Cardiac muscle cell (in vitro differentiated cells and primary cell): ENCODE data around the gene SLC33A1. TPM values are rescaled to one million over a fixed set of nuclear protein-coding genes. Genes with fewer than 3 reads are reported as not detected.
"Not testable (repeated sequence)": the region's sequence is repeated elsewhere in the genome, so short reads cannot be mapped to it uniquely, and the experiment has no call there.

Source experiments
- DNase-seq, 2 donors: peaks; one replicate each; pipeline versions ENCODE4 v3.0.0 to v3.0.0-alpha.2; 2010 to 2017; ENCODE audit warnings: low read depth in 1 of 2, low spot score in 1 of 2
- H3K27ac ChIP-seq: fragments of 200-600 bp; sonication (generic); 2 replicates; pipeline ENCODE4 v1.5.1; 2016
- H3K27me3 ChIP-seq: fragments of 200-600 bp; sonication (generic); 2 replicates; pipeline ENCODE4 v1.6.0; 2016; ENCODE audit warnings: control low read depth
- H3K36me3 ChIP-seq: fragments of 200-600 bp; sonication (generic); 2 replicates; pipeline ENCODE4 v1.5.1; 2016; ENCODE audit warnings: control low read depth
- H3K4me1 ChIP-seq: fragments of 200-600 bp; sonication (generic); 2 replicates; pipeline ENCODE4 v1.8.1; 2017; ENCODE audit warnings: low read depth, mild to moderate bottlenecking, mixed run types
- H3K4me3 ChIP-seq: fragments of 200-600 bp; sonication (generic); 2 replicates; pipeline ENCODE4 v1.5.1; 2016; ENCODE audit warnings: mild to moderate bottlenecking
- H3K9me3 ChIP-seq: fragments of 200-600 bp; sonication (generic); 2 replicates; pipeline ENCODE4 v1.5.1; 2017; ENCODE audit warnings: low read depth, mild to moderate bottlenecking, control low read depth
- polyA plus RNA-seq: library from polyadenylated mRNA; unstranded; fragments of >200 nt; fragmentation: Nextera tagmentation; extraction: Ambion mirVana; gene quantifications from 2 replicates; pipeline ENCODE4 v1.2.1, GENCODE V29; 2016
- total RNA-seq: library from RNA; depleted of rRNA; stranded (reverse); fragments of >200 nt; gene quantifications from 2 replicates; pipeline ENCODE4 v1.2.3, GENCODE V29; 2016
- TF ChIP-seq, protein P1 (sequence below): IDR thresholded peaks from 2 replicates; pipeline ENCODE4 v1.5.1; 2012; ENCODE audit warnings: low read depth, mild to moderate bottlenecking, low read length

The SLC33A1 gene
- total and polyA plus RNA-seq, 2 experiments from 2014 or later, result 7.9 to 23.9 TPM

DNA sequence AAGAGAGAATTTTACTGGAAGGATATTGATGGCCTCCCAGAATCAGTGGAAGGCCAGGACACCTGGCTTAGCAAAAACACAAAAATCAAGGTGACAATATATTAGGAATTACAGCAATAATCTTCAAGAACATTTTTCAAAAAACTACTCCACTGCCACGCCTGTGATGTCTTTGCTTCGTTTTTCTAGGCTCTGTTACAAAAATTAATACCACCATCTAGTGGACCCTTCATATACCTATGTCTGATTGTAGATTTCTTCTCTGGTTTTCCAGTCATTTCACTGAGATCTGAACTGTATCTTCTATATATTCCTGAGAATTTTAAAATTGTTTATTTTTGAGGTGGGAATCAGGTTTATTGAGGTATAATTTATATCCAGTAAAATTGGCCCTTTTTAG, 5.6 kb upstream of the SLC33A1 start:
- H3K27me3 ChIP-seq, result no peaks in the 10 kb centered on the region
- TF ChIP-seq, protein P1, sequence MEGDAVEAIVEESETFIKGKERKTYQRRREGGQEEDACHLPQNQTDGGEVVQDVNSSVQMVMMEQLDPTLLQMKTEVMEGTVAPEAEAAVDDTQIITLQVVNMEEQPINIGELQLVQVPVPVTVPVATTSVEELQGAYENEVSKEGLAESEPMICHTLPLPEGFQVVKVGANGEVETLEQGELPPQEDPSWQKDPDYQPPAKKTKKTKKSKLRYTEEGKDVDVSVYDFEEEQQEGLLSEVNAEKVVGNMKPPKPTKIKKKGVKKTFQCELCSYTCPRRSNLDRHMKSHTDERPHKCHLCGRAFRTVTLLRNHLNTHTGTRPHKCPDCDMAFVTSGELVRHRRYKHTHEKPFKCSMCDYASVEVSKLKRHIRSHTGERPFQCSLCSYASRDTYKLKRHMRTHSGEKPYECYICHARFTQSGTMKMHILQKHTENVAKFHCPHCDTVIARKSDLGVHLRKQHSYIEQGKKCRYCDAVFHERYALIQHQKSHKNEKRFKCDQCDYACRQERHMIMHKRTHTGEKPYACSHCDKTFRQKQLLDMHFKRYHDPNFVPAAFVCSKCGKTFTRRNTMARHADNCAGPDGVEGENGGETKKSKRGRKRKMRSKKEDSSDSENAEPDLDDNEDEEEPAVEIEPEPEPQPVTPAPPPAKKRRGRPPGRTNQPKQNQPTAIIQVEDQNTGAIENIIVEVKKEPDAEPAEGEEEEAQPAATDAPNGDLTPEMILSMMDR, result peak; percentile 27
- no peak overlapping the region for H3K27ac ChIP-seq
- H3K9me3 ChIP-seq, result no peaks in the 10 kb centered on the region
- H3K4me3 ChIP-seq, result no peak overlapping the region
- DNase-seq, result peak in 1 of 2 donors; percentile 52
- no peaks in the 10 kb centered on the region for H3K4me1 ChIP-seq
- H3K36me3 ChIP-seq, result no peaks in the 10 kb centered on the region

DNA sequence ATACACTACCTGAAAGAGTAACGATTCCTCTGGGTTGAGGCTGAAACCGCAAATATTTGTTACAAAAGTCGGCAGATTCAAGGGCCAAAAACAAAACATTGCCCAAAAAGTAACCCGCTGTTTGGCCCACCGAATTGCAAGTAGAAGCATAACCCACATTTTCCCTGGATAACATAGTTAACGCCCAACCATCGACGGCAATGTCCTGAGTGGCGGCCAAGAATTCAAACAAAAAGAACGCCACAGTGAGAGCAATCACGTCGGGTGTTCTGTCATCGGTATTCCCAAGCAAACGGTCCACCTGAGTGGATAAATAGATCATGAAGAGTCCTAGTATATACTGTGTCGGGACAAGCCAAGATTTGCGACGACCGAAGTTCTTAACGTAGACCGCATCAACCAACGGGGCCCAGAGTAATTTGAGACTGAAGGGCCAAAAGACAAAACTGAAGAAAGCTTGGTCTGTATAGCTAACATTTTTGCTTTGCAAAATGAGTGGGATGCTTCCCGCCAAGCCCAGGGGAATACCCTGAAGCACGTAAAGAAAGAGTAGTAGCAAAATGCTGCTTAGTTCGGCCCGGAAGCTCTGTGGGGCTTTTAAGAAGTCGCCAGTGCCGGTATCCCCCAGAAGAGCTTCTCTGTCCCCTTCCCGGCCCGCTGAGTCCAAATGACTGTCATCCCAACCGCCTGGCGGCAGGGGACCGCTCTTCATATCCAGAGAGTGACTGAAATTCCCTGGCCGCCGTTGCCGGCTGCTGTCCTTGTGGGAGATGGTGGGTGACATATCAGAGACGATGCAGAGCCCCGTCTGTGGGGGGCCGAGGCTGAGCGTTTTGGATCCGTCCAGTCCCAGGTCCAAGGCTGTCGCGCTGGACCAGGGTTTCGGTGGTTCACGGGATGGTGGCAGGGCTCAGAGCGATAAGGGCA, 750 bp downstream of the SLC33A1 start:
- Histone ChIP-seq H3K27me3 (no peaks in the 10 kb centered on the region), H3K27ac (peak overlapping the region; percentile 83), H3K4me3 (peak overlapping the region; percentile 83), H3K36me3 (no peaks in the 10 kb centered on the region), H3K9me3 (no peaks in the 10 kb centered on the region), H3K4me1 (peaks cover 15% of the 10 kb centered on the region)
- peak; percentile 41 to 63 for DNase-seq
- TF ChIP-seq, protein P1, result no peak

DNA sequence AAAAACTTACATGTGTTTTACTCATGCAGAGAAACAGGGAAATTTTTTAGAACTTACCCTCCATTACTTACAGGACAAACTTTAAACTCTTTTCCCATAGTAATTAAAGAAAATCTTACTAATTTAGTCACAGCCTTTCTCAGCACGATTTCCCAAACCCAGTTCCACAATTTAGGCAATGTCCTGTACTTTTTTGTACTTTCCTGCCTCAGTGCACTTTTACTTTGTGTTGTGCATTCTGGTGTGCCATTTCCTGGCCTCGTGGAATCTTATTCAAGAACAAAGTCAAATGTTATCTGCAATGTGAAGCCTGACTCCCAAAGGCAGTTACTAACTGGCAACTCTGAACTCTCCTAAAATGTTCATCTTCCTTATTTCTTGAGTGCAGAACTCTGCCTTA, 1.9 kb downstream of the SLC33A1 start:
- TF ChIP-seq, protein P1, result no peak
- H3K9me3 ChIP-seq, result no peaks in the 10 kb centered on the region
- peaks cover 15% of the 10 kb centered on the region for H3K4me1 ChIP-seq
- no peaks in the 10 kb centered on the region for H3K36me3 ChIP-seq
- H3K27me3 ChIP-seq, result no peaks in the 10 kb centered on the region
- peak overlapping the region; percentile 83 for H3K4me3 ChIP-seq
- peak in 1 of 2 donors; percentile 7 for DNase-seq
- peak overlapping the region; percentile 83 for H3K27ac ChIP-seq

DNA sequence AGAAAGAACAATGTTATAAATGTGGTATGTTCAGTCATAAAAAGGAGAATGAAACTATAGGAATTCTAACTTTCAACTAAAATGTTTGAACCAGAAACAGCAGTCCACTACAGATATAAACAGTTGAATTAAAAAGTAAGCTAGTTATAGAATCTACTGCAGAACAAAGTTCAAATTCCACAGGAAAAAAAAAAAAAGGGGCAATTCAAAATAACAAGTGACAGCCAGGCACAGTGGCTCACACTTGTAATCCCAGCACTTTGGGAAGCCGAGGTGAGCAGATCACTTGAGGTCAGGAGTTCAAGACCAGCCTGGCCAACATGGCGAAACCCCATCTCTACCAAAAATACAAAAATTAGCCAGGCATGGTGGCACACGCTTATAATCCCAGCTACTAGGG, 4.8 kb downstream of the SLC33A1 start:
- peaks cover 15% of the 10 kb centered on the region for H3K4me1 ChIP-seq
- not testable (repeated sequence) for H3K36me3 ChIP-seq, H3K27me3 ChIP-seq, DNase-seq, H3K27ac ChIP-seq, H3K4me3 ChIP-seq, H3K9me3 ChIP-seq

DNA sequence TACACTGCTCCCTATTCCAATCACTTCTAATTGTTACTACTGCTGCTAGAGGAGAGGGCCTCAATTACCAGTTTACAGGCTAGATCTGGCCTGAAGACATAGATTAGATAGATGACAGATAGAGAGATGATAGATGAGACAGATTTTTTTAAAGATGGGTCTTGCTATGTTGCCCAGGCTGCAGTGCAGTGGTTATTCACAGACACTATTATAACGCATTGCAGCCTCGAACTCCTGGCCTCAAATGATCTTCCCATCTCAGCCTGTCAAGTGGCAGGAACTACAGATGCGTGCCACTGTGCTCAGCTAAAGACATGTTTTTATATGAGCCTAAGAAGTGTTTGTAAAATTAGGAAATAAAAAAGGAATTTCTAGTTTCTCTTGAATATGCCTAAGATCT, 6.2 kb downstream of the SLC33A1 start:
- no peaks in the 10 kb centered on the region for H3K9me3 ChIP-seq
- H3K4me3 ChIP-seq, result no peak overlapping the region
- TF ChIP-seq, protein P1, result no peak
- no peaks in the 10 kb centered on the region for H3K36me3 ChIP-seq
- no peaks in the 10 kb centered on the region for H3K27me3 ChIP-seq
- no peak for DNase-seq
- peaks cover 15% of the 10 kb centered on the region for H3K4me1 ChIP-seq
- H3K27ac ChIP-seq, result no peak overlapping the region

DNA sequence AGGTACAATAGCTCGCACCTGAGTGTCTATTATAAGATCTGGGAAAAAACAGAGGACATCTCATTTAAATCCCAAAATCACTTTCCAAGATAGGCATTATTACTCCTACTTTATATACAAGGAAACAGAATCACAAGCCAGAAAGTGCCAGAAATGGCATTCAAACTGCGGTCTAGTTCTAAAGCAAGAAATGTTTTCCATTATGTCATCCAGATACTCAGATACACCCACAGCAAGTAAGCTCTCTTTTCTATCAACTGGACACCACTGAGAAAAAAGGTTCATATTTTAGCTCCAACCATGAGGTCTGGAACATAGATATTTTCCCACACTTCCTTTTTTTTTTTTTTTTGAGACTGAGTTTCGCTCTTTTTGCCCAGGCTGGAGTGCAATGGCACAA, 8.1 kb downstream of the SLC33A1 start:
- TF ChIP-seq, protein P1, result no peak
- Histone ChIP-seq H3K4me1 (no peaks in the 10 kb centered on the region), H3K9me3 (no peaks in the 10 kb centered on the region), H3K36me3 (no peaks in the 10 kb centered on the region), H3K27ac (no peak overlapping the region), H3K4me3 (no peak overlapping the region), H3K27me3 (no peaks in the 10 kb centered on the region)
- DNase-seq, result peak in 1 of 2 donors; percentile 61
